GM08714 (cell line): ENCODE data around the gene MOV10L1.
"Not testable (repeated sequence)": the region's sequence is repeated elsewhere in the genome, so short reads cannot be mapped to it uniquely, and the experiment has no call there.

Source experiments
- H3K4me3 ChIP-seq: fragments of 200-500 bp; sonication (Bioruptor generic); 2 replicates; pipeline ENCODE4 v1.5.1; 2014; ENCODE audit warnings: mild to moderate bottlenecking, low read length, inconsistent platforms
- ZNF274 ChIP-seq: IDR thresholded peaks from 2 replicates; pipeline ENCODE4 v1.6.1; 2012; ENCODE audit warnings: mild to moderate bottlenecking, low read depth, low read length

The MOV10L1 gene

GRCh38 chr22:50081426-50082196 is 8.2 kb upstream of the MOV10L1 start:
- no peak overlapping the region for H3K4me3 ChIP-seq
- no peak for TF ChIP-seq ZNF274

- H3K4me3 ChIP-seq = no peak overlapping the region
- TF ChIP-seq ZNF274 = no peak
These were observed 7.5 kb upstream of the MOV10L1 start for GRCh38 chr22:50082197-50082715.

GRCh38 chr22:50082961-50083461 is 6.8 kb upstream of the MOV10L1 start:
- no peak for TF ChIP-seq ZNF274
- H3K4me3 ChIP-seq = no peak overlapping the region

- no peak overlapping the region for H3K4me3 ChIP-seq
These were observed 6.2 kb upstream of the MOV10L1 start for GRCh38 chr22:50083462-50084079.

GRCh38 chr22:50084080-50084477 is 5.7 kb upstream of the MOV10L1 start:
- TF ChIP-seq ZNF274 = no peak
- H3K4me3 ChIP-seq = no peak overlapping the region

More at GRCh38 chr22:50083462-50084079, 6.2 kb upstream of the MOV10L1 start:
- no peak for TF ChIP-seq ZNF274

- H3K4me3 ChIP-seq = no peak overlapping the region
- no peak for TF ChIP-seq ZNF274
These were observed 5.2 kb upstream of the MOV10L1 start for GRCh38 chr22:50084614-50085021.

- H3K4me3 ChIP-seq = no peak within 1 kb of the TSS; the same call in 1 of the 2 replicates
- no peak for TF ChIP-seq ZNF274
These were observed 4.4 kb upstream of the MOV10L1 start, which contains the start of gene MLC1 for GRCh38 chr22:50085211-50085972. TSS of gene MLC1 (minus strand) at chr22:50085426. CDS start at chr22:50084902, 524 bp downstream.

- TF ChIP-seq ZNF274 = no peak
These were observed 3.3 kb upstream of the MOV10L1 start for GRCh38 chr22:50086526-50086925.

GRCh38 chr22:50086975-50087374 is 2.8 kb upstream of the MOV10L1 start:
- H3K4me3 ChIP-seq = not testable (repeated sequence)

More at GRCh38 chr22:50086526-50086925, 3.3 kb upstream of the MOV10L1 start:
- no peak overlapping the region for H3K4me3 ChIP-seq

- no peak overlapping the region for H3K4me3 ChIP-seq
- no peak for TF ChIP-seq ZNF274
These were observed 2.2 kb upstream of the MOV10L1 start for GRCh38 chr22:50087646-50088045.

- TF ChIP-seq ZNF274 = no peak
- no peak overlapping the region for H3K4me3 ChIP-seq
These were observed 1.7 kb upstream of the MOV10L1 start for GRCh38 chr22:50088096-50088495.

- no peak overlapping the region for H3K4me3 ChIP-seq
- TF ChIP-seq ZNF274 = no peak
These were observed 575 bp upstream of the MOV10L1 start for GRCh38 chr22:50089231-50089630.

GRCh38 chr22:50090412-50090714 is 557 bp downstream of the MOV10L1 start:
- no peak overlapping the region for H3K4me3 ChIP-seq
- TF ChIP-seq ZNF274 = no peak

GRCh38 chr22:50091092-50091768 is 1.4 kb downstream of the MOV10L1 start:
- no peak for TF ChIP-seq ZNF274
- H3K4me3 ChIP-seq = no peak overlapping the region
